HG02642 (cell line): ENCODE measurements around the gene CTSC.

Experiments used
- ATAC-seq: cut with Tn5 transposase; IDR thresholded peaks from one replicate; pipeline ENCODE4 v1.9.1; 2021; ENCODE audit warnings: mild to moderate bottlenecking; ENCODE audit not compliant: unreplicated experiment, poor library complexity

The CTSC gene

DNA sequence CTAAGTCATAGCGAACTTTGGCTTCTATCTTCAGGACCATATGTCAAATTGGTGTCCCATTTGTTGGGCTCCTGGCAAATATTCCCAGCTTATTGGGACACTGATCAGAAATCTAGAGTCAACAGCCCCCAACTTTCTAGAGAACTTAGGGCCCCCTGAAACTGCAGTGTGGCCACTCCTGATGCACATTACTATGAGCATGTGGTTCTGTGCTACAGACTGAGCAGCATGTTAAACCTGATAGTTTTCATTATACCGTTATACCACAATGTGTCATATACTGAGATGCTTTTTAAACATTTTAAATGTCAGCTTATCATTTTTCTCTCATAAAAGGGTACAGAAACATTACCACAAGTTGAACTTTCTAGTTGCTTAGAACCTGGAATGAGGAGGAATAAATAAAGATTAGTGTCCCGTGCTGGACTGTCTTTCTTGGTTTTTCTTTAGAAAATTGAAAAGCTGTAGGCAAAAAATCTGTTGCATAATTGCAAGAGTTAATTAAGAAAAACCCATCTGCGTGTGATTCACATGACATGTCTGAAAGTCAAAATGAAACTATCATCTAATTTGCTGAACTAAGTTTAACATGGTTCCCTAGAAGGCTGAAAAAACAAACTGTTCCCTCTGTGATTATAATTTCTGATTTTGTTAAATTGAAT lies 16.4 kb upstream of the CTSC start:
- ATAC-seq = no peak

DNA sequence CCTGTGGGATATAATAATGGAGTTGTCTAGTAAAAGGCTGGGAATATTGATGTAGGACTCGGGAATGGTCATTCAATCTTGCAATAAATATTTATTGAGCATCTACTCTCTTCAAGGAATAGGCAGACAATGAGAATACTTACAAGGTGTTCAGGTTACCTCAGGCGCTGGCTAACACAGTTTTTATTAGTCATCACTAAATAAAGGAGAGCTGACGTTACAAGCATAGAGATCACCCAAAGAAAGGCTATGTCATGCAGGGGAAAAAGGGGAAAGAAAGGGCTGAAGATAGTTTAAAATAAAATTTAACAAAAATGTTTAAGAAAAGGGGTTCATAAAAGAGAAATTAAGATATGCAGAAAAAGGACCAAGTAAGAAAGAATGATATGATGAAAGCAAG lies 15.8 kb upstream of the CTSC start:
- ATAC-seq = no peak

DNA sequence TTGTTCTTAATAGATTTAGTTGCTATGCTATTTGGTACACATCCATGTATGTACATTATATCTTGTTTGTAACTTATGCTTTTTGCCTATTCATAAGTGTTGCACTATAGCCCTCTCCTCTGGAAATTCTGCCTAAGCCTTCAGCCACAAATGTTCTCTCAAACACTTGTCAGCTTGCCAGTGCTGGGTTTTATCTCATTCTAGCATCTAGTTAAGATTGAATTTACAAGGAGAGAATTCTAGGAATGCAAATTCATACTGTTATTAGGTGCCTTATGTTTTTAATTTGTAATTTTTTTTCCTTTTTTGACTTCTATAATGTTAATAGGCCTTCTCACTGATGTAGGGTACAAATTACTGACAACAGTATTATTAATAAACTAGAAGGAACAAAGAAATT lies 14.6 kb upstream of the CTSC start:
- ATAC-seq = no peak

DNA sequence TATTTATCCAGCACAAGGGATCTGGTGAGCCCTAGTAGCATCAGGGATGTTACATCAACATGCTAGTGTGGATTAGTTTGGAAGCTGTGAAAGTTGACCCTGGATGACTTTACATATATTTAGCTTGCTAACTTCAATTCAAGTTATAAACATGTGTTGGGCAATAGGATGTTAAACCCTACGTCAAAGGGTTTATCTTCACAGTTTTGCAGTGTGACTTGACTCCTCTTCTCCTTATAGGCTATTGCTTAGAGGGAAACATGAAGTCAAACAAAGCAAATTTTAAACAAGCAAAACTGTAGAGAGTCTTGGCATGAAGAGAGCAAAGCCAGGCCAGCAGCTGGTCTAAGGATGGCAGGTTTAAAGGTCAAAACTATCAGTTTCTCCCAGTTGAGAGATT lies 11.3 kb upstream of the CTSC start:
- no peak for ATAC-seq

DNA sequence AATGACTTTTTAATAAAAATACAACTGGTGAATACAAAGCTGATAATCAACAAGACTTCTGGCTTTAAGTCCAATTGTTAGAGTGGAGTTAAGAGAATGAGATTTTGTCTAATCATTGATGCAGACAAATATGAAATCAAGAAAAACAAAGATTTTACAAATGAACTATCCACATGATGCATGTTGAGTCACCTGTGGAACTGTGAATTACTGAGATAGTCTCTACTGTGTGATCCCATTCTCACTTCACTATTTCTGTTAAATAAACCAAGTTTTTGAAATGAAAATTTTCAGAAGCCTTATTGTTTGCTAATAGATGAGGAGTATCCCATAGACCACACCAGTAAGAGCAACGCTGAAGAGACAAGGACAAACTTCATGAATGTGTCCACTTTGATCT lies 8.4 kb upstream of the CTSC start:
- no peak for ATAC-seq

DNA sequence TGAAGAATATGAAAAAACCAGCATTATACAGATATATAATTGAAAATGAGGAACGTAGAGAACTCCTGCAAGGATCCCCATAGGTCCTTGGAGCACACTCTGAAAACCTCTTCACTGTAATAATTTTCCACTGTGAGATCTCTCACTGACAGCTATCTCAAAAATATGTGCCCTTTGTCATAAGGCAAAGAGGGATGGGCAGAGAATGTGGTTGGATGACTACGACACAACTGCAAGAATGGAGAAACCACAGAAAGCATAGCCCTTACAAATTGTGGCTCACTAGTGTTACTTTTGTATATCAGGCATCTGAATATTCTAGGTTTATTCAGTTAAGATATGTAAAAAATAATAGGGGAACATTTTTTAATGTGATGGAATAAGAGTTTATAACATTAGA lies 7.9 kb upstream of the CTSC start:
- no peak for ATAC-seq

DNA sequence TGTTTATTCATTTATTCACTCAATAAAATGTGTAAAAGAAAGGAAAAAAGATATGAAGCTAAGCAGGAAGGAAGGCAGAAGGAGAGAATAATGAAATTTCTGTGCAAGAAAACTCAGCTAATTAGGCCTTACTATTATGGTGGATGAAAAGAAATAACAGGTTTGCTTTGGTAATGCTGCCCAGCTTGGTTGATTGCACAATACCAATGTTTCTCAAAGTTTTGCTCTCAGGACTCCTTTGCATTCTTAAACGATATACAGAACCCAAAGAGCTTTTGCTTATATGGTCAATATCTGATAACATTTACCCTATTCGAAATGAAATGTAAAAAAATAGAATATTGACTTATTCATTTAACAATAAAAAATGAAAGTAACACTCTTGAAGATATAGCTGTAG lies 7.3 kb upstream of the CTSC start:
- no peak for ATAC-seq

DNA sequence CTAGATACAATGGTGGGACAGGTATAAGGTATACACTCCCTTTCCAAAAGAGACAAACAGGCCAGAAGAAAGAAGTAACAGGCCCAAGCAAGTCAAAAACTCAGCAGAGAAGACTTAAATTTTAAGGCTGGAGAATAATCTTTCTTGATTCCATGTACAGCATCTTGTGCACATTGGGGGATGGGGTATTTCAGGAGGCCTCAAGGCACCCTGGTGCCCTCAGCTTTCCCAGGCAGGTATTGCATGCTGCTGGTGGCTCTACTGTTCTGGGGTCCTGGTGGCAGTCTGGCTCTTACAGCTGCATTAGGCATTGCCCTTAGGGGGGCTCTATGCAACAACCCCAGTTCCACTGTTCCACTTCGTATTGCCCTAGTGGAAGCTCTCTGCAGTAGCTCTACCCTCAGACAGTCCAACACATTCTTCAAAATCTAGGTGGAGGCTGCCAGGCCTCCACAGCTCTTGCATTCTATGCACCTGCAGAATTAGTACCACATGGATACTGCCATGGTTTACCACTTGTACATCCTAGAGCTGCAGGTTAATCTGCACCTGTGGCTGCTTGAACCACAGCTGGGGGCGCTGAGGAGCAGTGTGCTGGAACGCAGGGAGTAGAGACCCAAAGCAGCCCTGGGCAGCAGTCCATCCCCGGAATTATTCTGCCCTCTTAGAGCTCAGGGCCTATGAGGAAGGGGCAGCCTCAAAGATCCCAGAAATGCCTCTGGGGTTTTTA lies 4.2 kb upstream of the CTSC start:
- no peak for ATAC-seq

DNA sequence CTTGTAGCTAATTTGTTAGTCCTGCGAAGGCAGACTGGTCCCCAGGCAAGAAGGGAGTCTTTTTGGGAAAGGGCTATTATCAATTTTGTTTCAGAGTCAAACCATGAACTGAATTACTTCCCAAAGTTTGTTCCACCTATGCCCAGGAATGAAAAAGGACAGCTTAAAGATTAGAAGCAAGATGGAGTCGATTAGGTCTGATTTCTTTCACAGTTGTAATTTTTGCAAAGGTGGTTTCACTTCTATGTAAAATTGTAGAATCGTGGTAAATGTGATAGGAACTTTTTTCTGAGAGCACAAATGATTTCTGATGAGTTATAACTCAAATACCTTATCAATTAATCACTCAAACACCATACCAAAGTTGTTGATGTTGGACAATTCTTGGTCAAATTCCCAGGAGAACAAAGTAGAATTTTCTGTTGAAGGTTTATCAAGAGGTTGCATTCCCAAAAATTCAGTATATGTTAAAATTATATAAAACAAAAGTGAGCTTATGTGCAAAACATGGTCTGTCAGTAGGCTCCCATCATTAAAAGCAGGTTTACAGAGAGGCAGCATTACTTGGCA lies 2.9 kb upstream of the CTSC start:
- no peak for ATAC-seq

DNA sequence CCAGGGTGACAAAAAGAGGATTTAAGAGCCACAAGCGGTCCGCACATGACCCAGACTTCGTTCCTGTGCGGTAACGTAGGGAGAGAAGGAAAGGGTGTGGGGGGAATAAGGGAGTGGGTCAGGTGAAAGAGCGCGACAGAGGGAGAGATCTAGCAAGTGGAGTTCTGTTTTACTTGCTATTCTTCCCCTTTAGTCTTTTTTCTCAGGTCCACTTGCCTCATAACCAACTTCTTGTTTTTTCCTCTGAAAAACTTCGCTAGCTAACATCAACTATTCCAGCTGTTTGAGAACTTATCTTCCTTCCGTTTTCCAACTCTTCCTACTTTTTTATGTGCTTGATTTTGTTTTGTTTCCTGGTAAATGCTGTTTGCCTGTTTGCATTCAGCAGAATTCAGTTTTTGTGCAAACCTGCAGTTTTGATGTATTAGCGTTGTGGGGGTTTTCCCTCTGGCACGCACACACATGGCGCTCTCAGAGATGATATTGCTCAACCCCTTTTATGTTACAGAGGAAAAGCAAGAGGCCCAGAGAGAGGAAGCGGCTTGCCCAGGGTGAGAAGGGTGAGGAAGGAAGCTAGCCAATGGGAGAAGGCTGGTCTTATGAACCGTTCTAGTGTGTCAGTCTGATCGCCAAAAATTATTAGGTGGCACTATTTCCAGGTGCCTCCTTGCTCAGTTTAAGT lies 592 bp upstream of the CTSC start:
- peak; percentile 35 for ATAC-seq

DNA sequence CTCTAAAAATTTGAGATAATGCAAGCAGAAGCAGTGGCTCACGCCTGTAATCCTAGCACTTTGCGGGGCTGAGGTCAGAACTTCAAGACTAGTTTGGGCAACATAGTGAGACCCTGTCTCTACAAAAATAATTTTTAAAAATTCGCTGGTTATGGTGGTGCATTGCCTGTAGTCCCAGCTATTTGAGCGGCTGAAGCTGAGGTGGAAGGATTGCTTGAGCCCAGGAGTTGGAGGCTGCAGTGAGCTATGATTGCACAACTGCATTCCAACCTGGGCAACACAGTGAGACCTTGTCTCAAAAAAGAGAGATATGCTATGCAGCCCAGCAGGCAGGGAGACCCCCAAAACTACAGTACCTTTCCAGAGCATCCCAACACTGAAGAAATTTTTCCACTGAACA lies 2.3 kb downstream of the CTSC start:
- ATAC-seq = no peak

DNA sequence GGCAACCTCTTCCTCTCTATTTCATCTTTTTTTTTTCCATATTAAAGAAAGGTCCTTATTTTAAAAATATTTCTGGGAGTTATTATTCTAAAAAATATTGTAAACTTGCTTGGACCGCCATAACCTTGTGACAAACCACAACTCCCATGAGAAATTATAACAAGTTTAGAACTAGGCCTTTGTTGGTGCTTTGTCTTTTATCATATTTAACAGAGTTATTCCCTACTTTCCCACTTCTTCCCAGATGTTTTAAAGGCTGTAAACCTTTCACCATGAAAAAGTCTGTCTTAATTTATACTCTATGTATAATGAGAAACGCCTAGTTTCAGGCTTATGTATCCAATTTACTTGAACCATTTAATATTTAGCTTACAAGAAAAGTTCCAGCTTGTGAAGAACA lies 3.7 kb downstream of the CTSC start:
- no peak for ATAC-seq

DNA sequence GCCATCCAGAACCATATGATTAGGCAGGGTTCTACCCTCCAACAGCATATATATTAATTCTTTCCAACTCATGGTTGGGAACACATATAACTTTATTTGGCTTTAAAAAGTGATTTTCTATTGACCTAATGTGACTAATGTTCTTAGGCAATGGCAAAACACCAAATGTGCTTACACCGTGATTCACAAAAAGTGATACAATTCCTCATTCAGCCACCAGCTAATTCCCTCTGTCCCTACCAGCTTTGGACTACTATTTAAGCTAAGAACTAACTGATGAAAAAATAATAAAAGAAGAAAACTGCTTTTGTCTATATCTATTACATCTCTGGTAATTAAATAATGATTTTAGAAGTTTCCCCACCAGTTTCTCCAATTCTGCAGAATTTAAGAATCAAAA lies 4.7 kb downstream of the CTSC start:
- no peak for ATAC-seq

DNA sequence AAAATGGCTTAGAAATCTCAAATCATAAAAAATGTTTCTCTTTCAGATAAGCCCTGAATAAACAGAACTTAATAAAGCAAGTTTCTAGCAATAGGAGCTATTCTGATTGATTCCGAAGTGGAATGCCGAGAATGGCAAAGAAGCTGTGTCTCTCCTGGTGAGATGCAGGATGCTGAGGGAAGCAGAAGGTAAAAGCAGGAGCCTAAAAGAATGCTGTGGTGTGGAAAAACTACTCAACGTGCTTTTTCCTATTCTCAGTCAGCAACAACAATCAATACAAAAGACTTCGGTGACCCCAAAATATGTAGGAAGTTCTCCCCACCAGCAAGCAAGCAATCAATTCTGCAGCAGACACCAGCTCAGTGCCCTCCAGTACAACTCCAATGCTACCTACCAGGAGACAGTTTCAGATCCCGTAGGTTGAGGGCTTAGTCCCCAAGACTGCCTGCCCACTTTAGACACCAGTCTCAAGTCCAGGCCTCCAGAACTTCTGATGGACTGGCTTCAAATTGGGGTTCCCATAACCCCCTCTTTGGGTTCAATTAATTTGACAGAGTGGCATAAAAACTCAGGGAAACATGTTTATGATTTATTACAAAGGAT lies 6.6 kb downstream of the CTSC start:
- ATAC-seq = no peak

DNA sequence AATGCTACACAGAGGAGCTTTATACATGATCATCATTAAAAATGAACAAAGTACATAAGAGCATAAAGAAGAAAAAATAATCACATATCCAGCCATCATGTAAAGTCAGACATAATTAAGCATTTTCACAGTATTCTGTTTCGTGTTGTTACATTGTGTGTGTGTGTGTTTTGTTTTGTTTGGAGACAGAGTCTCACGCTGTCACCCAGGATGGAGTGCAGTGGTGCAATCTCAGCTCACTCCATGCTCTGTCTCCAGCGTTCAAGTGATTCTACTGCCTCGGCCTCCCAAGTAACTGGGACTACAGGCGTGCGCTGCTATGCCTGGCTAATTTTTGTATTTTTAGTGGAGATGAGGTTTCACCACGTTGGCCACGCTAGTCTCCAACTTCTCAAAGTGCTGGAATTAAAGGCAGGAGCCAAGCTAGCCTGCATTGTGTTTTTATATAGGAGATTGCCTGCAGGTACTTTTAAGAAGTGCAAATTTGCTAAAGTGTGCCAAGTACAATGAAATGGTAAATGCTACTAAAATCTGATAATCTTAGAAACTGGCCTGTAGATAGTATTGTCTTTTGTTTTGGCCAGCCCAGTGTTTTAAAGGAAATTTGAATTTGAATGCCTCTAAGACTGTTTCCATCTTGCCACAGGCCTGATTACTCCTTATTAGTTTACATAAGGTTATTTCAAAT lies 7.8 kb downstream of the CTSC start:
- ATAC-seq = no peak

DNA sequence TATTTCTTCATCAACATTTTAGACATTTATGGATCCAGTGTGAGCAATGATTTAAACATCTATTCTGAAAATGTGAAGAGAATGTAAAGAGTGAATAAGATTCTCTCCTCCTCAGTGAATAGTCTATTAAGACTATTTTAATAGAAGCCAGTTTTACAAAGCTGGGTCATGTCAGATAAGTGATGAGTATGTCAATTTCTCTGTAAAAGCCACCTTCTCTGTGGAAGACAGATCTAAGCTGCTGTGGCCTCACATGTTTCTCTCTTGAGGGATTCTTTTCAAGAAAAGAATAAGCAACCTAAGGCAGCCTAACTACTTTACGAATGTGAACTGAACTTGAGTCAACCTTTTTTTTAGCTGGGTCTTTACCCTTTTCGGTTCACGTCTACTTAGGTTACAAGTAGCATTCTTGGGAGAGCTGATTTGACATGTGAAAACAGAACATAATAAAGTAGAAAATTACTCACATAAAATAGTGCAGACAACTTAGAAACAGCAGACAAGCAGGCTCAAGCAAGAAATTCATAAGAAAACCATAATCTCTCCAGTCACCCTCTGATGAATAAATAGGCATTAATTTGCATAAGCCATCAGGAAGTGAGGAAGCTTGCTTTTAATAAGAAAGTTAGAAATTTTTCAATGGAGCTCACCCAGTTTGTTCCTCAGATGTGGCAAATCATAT lies 9.9 kb downstream of the CTSC start:
- peak; percentile 29 for ATAC-seq

DNA sequence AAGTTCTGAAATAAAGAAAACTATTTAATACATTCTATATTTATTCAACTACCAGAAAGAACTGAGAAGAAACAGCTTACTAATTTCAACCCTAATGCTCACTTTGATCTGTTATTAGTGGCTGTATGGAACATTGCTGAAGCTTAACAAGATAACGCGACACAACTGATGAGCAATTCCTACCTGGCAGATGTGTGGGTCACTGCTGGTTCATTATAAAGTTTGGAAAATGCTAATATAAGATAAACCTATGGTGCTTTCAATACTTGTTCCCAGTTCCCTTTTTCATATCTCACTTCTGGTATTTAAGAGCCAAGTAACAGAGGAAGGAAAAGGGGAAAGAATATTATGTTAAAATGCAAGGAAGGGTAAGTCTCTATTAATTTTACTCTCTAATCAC lies 10.5 kb downstream of the CTSC start:
- peak; percentile 60 for ATAC-seq

DNA sequence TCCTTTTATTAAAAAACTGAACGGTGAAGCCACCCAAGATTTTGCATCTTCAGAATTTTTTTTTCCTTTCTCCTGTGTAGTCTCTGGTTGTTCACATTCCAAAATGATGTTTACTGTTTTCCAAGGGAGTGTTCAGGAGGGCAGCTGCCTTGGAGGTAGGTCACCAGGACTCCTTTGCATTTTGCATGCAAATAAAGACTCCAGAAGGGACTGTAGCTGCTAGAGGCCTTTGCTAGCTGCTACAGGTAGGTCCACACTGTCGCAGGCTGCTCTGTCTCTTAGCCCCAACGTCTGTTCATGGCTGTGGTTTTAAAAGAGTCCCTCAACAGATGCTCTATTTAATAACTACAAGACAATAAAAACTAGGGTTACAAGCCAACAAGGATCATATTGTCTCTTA lies 11.4 kb downstream of the CTSC start:
- no peak for ATAC-seq

DNA sequence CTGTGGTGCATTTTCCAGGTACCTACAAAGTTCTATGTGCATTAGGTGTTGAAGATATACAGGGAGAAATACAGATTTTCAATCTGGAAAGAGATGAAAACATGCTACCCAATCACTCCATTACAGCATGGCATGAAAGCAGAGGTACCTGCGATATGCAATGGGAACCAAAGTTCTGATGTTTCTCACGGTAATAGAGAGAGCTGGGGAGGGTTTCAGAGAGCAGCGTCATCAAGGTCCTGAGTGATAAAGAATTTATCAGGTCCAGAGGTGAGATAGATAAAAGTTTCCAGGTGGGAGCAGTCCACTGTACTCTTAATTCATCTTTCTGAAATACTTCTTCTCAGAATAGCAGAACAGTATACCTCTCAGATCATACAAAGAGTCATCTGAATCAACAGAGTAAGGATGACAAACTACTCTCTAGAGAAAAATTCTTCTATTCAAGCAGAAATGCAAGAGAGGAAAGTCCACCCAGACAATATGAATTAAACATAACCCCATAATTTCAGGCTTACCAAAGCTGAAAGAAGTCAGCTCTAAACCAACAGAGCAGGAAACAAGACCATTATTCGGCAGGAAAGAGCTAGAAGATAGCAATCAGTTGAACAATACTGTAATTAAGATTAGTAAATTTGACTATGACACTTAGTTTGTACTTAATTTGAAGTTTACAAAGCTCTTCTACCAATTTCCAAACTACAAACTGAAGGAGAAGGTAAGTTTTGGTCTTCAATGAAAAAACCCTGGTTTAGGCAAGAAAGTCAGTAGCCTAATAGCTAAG lies 12.8 kb downstream of the CTSC start:
- no peak for ATAC-seq
